K562 (cell line): ENCODE data around the gene GAPVD1. TPM values are rescaled to one million over a fixed set of nuclear protein-coding genes. Genes with fewer than 3 reads are reported as not detected.
A peak's percentile ranks its signal among the peaks of the same experiment; 100 is the strongest.

Experiments
- BCOR ChIP-seq: fragments of 450-650 bp; IDR thresholded peaks from 2 replicates; pipeline ENCODE4 v1.6.1; 2016
- CCAR2 ChIP-seq: fragments of 200-400 bp; formaldehyde crosslinking; IDR thresholded peaks from 2 replicates; pipeline ENCODE4 v1.6.1; 2017; ENCODE audit warnings: mild to moderate bottlenecking, low read depth, low read length
- DACH1 ChIP-seq: fragments of 450-650 bp; IDR thresholded peaks from 2 replicates; pipeline ENCODE4 v1.6.1; 2018; ENCODE audit not compliant: partially characterized antibody
- EP300 ChIP-seq: IDR thresholded peaks from 2 replicates; pipeline ENCODE4 v1.6.1; 2012; ENCODE audit warnings: low read length, improper control_type of control experiment
- GABPB1 ChIP-seq: sonication (generic); formaldehyde crosslinking; IDR thresholded peaks from 2 replicates; pipeline ENCODE4 v1.8.0; 2022; ENCODE audit warnings: mild to moderate bottlenecking, missing genetic modification reagents
- GATA2 ChIP-seq: sonication (generic); formaldehyde crosslinking; IDR thresholded peaks from 2 replicates; pipeline ENCODE4 v1.4.0; 2020; ENCODE audit warnings: mild to moderate bottlenecking, missing genetic modification reagents
- HCFC1 ChIP-seq: IDR thresholded peaks from 2 replicates; pipeline ENCODE4 v1.6.1; 2012; ENCODE audit warnings: low read depth, low read length, improper control_type of control experiment
- LCOR ChIP-seq: sonication (generic); formaldehyde crosslinking; IDR thresholded peaks from 2 replicates; pipeline ENCODE4 v1.8.0; 2022; ENCODE audit warnings: mild to moderate bottlenecking, missing genetic modification reagents
- MECOM ChIP-seq: fragments of 250-450 bp; sonication (Bioruptor Pico); IDR thresholded peaks from 2 replicates; pipeline ENCODE4 v1.8.0; 2022; ENCODE audit warnings: inconsistent platforms
- MYNN ChIP-seq, 2 experiments: sonication (generic); formaldehyde crosslinking in 1 of 2; IDR thresholded peaks; 2 replicates each; pipeline versions ENCODE4 v1.5.0 to v1.6.1; 2016 to 2020; ENCODE audit warnings: antibody characterized with exemption in 1 of 2, missing genetic modification reagents in 1 of 2
- NCOA2 ChIP-seq, 2 experiments: fragments of 450-650 bp; IDR thresholded peaks; 2 replicates each; pipeline ENCODE4 v1.6.1; 2018; ENCODE audit warnings: mild to moderate bottlenecking in 2 of 2, moderate library complexity in 1 of 2; ENCODE audit not compliant: partially characterized antibody in 2 of 2
- NCOA6 ChIP-seq: fragments of 450-650 bp; IDR thresholded peaks from 2 replicates; pipeline ENCODE4 v1.6.1; 2017; ENCODE audit warnings: mild to moderate bottlenecking
- NFE2L1 ChIP-seq: fragments of 450-650 bp; IDR thresholded peaks from 2 replicates; pipeline ENCODE4 v1.6.1; 2016; ENCODE audit warnings: missing genetic modification characterization, low read depth, mild to moderate bottlenecking, missing compliant biosample characterization, moderate library complexity, borderline replicate concordance
- NFIC ChIP-seq: fragments of 450-650 bp; IDR thresholded peaks from 2 replicates; pipeline ENCODE4 v1.6.1; 2017; ENCODE audit warnings: mild to moderate bottlenecking, inconsistent platforms
- SP2 ChIP-seq: IDR thresholded peaks from 2 replicates; pipeline ENCODE4 v1.6.1; 2011; ENCODE audit warnings: mild to moderate bottlenecking, low read depth, low read length, moderate library complexity; ENCODE audit not compliant: poor library complexity, severe bottlenecking; ENCODE audit errors: extremely low read depth
- SRSF9 ChIP-seq: fragments of 200-400 bp; formaldehyde crosslinking; IDR thresholded peaks from 2 replicates; pipeline ENCODE4 v1.6.1; 2017; ENCODE audit warnings: low read depth, low read length, borderline replicate concordance
- TAL1 ChIP-seq: fragments of 450-650 bp; IDR thresholded peaks from 2 replicates; pipeline ENCODE4 v1.6.1; 2016; ENCODE audit warnings: mild to moderate bottlenecking
- ZC3H8 ChIP-seq: fragments of 450-650 bp; IDR thresholded peaks from 2 replicates; pipeline ENCODE4 v1.6.1; 2017
- ZFP36 ChIP-seq: fragments of 150-350 bp; IDR thresholded peaks from 2 replicates; pipeline ENCODE4 v1.6.1; 2018; ENCODE audit warnings: low read length, low read depth; ENCODE audit not compliant: partially characterized antibody
- ZNF12 ChIP-seq: sonication (generic); formaldehyde crosslinking; IDR thresholded peaks from 2 replicates; pipeline ENCODE4 v1.4.0; 2020; ENCODE audit warnings: mild to moderate bottlenecking, missing genetic modification reagents
- ZNF217 ChIP-seq: sonication (generic); formaldehyde crosslinking; IDR thresholded peaks from 2 replicates; pipeline ENCODE4 v1.8.0; 2022; ENCODE audit warnings: mild to moderate bottlenecking, missing genetic modification reagents
- ZNF584 ChIP-seq: fragments of 200-800 bp; sonication (Bioruptor generic); IDR thresholded peaks from 2 replicates; pipeline ENCODE4 v1.6.1; 2016; ENCODE audit warnings: low read depth, mild to moderate bottlenecking, missing genetic modification characterization, missing compliant biosample characterization
- polyA plus RNA-seq, 8 experiments: library from polyadenylated mRNA; depleted of rRNA in 4 of 8; stranded (reverse) in 5 of 8; unstranded in 3 of 8; fragments of >200 nt; fragmentation: Nextera tagmentation in 2 of 8; fragmentation: Illumina TruSeq in 1 of 8; extraction: Ambion mirVana in 2 of 8; extraction: Trizol in 1 of 8; gene quantifications; 2 replicates each; pipeline versions ENCODE4 v1.2.1 to v1.2.3, GENCODE V29; 2011 to 2014; ENCODE audit warnings: inconsistent platforms in 1 of 8, missing spikeins in 1 of 8
- total RNA-seq, 7 experiments: library from RNA; depleted of rRNA in 6 of 7; stranded (reverse); fragments of >200 nt in 6 of 7; fragmentation: Illumina TruSeq in 2 of 7; extraction: Trizol in 2 of 7; gene quantifications; 2 replicates each; pipeline versions ENCODE4 v1.2.1 to v1.2.3, GENCODE V29; 2011 to 2021; ENCODE audit warnings: low replicate concordance in 1 of 7
- TF ChIP-seq, protein P1 (sequence below): fragments of 250-450 bp; sonication (Bioruptor Pico); IDR thresholded peaks from 2 replicates; pipeline ENCODE4 v1.8.0; 2021; ENCODE audit warnings: moderate library complexity, mild to moderate bottlenecking, inconsistent platforms
- TF ChIP-seq, protein P2 (sequence below), 3 experiments: IDR thresholded peaks in 2 of 3; conservative IDR thresholded peaks in 1 of 3; 2 replicates each; pipeline ENCODE4 v1.5.1; 2011 to 2012; ENCODE audit warnings: low read length in 3 of 3, mild to moderate bottlenecking in 3 of 3, control low read depth in 2 of 3, improper control_type of control experiment in 1 of 3, inconsistent platforms in 1 of 3, low read depth in 1 of 3, mixed read lengths in 1 of 3, moderate library complexity in 1 of 3; ENCODE audit not compliant: insufficient read depth in 2 of 3
- TF ChIP-seq, protein P3 (sequence below): sonication (generic); formaldehyde crosslinking; IDR thresholded peaks from 2 replicates; pipeline ENCODE4 v1.8.1; 2022; ENCODE audit warnings: missing genetic modification reagents
- TF ChIP-seq, protein P4 (sequence below): sonication (generic); formaldehyde crosslinking; IDR thresholded peaks from 2 replicates; pipeline ENCODE4 v1.8.1; 2023; ENCODE audit warnings: mild to moderate bottlenecking, missing genetic modification reagents

GAPVD1 gene
- total and polyA plus RNA-seq, 9 of the 15 experiments (the other 6 are each of a cell fraction or from before 2014, with no cell fraction given): 9.5 to 66.1 (median 45.5) TPM

DNA sequence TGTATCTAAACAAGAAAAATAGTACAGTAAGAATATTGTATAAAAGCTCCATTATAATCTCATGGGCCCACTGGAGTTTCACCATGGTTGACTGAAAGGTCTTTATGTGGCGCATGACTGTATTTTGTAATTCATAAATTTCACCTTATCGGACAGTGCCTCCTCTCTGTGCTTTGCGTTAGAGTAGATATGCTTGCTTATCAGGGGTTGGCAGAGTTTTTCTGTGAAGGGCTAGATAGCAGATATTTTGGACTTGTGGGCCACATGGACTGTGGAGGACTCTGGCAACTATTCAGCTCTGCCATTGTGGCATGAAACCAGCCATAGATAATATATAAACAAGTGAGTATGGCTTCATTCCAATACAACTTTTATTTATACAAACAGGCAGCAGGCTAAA lies 23.2 kb downstream of the GAPVD1 start (continued):
- TF ChIP-seq NCOA2 (IDR thresholded peaks at IDR 0.05; ENCODE audit: partially characterized antibody in 2 of 2) (peak; percentile 89 to 92), MECOM (CRISPR knock-in tag) (peak; percentile 68; the same call in 1 of the 2 replicates), GABPB1 (CRISPR knock-in tag) (0 out of 2 replicates have a peak, but pooled peaks have one; percentile 35), SP2 (no peak), NFIC (peak; percentile 99), NCOA6 (peak; percentile 48; the same call in 1 of the 2 replicates), NFE2L1 (no peak), ZNF217 (no peak), EP300 (peak; percentile 100), ZC3H8 (no peak), HCFC1 (no peak), GATA2 (CRISPR knock-in tag) (peak; percentile 99), LCOR (CRISPR knock-in tag) (peak; percentile 94), ZNF12 (CRISPR knock-in tag) (no peak), DACH1 (peak; percentile 52), CCAR2 (no peak), SRSF9 (no peak), ZNF584 (peak; percentile 98), MYNN (IDR thresholded peaks at IDR 0.05) (peak; percentile 94), MYNN (CRISPR knock-in tag; IDR thresholded peaks at IDR 0.05) (no peak), ZFP36 (no peak), TAL1 (peak; percentile 100), BCOR (no peak; the same call in 1 of the 2 replicates)
- TF ChIP-seq, protein P1, sequence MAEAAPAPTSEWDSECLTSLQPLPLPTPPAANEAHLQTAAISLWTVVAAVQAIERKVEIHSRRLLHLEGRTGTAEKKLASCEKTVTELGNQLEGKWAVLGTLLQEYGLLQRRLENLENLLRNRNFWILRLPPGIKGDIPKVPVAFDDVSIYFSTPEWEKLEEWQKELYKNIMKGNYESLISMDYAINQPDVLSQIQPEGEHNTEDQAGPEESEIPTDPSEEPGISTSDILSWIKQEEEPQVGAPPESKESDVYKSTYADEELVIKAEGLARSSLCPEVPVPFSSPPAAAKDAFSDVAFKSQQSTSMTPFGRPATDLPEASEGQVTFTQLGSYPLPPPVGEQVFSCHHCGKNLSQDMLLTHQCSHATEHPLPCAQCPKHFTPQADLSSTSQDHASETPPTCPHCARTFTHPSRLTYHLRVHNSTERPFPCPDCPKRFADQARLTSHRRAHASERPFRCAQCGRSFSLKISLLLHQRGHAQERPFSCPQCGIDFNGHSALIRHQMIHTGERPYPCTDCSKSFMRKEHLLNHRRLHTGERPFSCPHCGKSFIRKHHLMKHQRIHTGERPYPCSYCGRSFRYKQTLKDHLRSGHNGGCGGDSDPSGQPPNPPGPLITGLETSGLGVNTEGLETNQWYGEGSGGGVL (CRISPR knock-in tag): no peak
- TF ChIP-seq, protein P2, sequence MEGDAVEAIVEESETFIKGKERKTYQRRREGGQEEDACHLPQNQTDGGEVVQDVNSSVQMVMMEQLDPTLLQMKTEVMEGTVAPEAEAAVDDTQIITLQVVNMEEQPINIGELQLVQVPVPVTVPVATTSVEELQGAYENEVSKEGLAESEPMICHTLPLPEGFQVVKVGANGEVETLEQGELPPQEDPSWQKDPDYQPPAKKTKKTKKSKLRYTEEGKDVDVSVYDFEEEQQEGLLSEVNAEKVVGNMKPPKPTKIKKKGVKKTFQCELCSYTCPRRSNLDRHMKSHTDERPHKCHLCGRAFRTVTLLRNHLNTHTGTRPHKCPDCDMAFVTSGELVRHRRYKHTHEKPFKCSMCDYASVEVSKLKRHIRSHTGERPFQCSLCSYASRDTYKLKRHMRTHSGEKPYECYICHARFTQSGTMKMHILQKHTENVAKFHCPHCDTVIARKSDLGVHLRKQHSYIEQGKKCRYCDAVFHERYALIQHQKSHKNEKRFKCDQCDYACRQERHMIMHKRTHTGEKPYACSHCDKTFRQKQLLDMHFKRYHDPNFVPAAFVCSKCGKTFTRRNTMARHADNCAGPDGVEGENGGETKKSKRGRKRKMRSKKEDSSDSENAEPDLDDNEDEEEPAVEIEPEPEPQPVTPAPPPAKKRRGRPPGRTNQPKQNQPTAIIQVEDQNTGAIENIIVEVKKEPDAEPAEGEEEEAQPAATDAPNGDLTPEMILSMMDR (IDR thresholded peaks at IDR 0.05 in 2 of 3, conservative IDR thresholded peaks at IDR 0.05 in 1 of 3; ENCODE audit: insufficient read depth in 2 of 3, low read depth in 1 of 3, low read length in 3 of 3): no peak
- TF ChIP-seq, protein P3, sequence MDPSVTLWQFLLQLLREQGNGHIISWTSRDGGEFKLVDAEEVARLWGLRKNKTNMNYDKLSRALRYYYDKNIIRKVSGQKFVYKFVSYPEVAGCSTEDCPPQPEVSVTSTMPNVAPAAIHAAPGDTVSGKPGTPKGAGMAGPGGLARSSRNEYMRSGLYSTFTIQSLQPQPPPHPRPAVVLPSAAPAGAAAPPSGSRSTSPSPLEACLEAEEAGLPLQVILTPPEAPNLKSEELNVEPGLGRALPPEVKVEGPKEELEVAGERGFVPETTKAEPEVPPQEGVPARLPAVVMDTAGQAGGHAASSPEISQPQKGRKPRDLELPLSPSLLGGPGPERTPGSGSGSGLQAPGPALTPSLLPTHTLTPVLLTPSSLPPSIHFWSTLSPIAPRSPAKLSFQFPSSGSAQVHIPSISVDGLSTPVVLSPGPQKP (CRISPR knock-in tag): no peak
- TF ChIP-seq, protein P4, sequence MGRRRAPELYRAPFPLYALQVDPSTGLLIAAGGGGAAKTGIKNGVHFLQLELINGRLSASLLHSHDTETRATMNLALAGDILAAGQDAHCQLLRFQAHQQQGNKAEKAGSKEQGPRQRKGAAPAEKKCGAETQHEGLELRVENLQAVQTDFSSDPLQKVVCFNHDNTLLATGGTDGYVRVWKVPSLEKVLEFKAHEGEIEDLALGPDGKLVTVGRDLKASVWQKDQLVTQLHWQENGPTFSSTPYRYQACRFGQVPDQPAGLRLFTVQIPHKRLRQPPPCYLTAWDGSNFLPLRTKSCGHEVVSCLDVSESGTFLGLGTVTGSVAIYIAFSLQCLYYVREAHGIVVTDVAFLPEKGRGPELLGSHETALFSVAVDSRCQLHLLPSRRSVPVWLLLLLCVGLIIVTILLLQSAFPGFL (CRISPR knock-in tag): no peak
